GM08714 (cell line): ENCODE results near the gene PCDH17.

Source experiments
- H3K4me3 ChIP-seq: fragments of 200-500 bp; sonication (Bioruptor generic); 2 replicates; pipeline ENCODE4 v1.5.1; 2014; ENCODE audit warnings: mild to moderate bottlenecking, low read length, inconsistent platforms
- ZNF274 ChIP-seq: IDR thresholded peaks from 2 replicates; pipeline ENCODE4 v1.6.1; 2012; ENCODE audit warnings: mild to moderate bottlenecking, low read depth, low read length

PCDH17 gene

GRCh38 chr13:57631596-57632275 is at the start of gene PCDH17:
PCDH17 (plus strand) TSS chr13:57631744; CDS start chr13:57632547, 803 bp downstream.
- peak within 1 kb of the TSS; percentile 55 for H3K4me3 ChIP-seq
- no peak for TF ChIP-seq ZNF274

- no peak for TF ChIP-seq ZNF274
- no peak overlapping the region for H3K4me3 ChIP-seq
Observed at GRCh38 chr13:57582032-57582431, 49.5 kb upstream of the PCDH17 start.

GRCh38 chr13:57583529-57583928 is 48.0 kb upstream of the PCDH17 start:
- TF ChIP-seq ZNF274, result no peak

GRCh38 chr13:57588639-57589038 is 42.9 kb upstream of the PCDH17 start:
- TF ChIP-seq ZNF274, result no peak
- no peak overlapping the region for H3K4me3 ChIP-seq

More at GRCh38 chr13:57583529-57583928, 48.0 kb upstream of the PCDH17 start:
- no peak overlapping the region for H3K4me3 ChIP-seq

GRCh38 chr13:57595775-57596174 is 35.8 kb upstream of the PCDH17 start:
- no peak for TF ChIP-seq ZNF274
- H3K4me3 ChIP-seq, result no peak overlapping the region

GRCh38 chr13:57601536-57601935 is 30.0 kb upstream of the PCDH17 start:
- no peak overlapping the region for H3K4me3 ChIP-seq
- TF ChIP-seq ZNF274, result no peak

- TF ChIP-seq ZNF274, result no peak
- no peak overlapping the region for H3K4me3 ChIP-seq
Observed at GRCh38 chr13:57604442-57604841, 27.1 kb upstream of the PCDH17 start.

- no peak for TF ChIP-seq ZNF274
Observed at GRCh38 chr13:57611969-57612368, 19.6 kb upstream of the PCDH17 start.

GRCh38 chr13:57612568-57612967 is 19.0 kb upstream of the PCDH17 start:
- H3K4me3 ChIP-seq, result no peak overlapping the region
- no peak for TF ChIP-seq ZNF274

More at GRCh38 chr13:57611969-57612368, 19.6 kb upstream of the PCDH17 start:
- no peak overlapping the region for H3K4me3 ChIP-seq

GRCh38 chr13:57624565-57625435 is 6.7 kb upstream of the PCDH17 start:
- no peak for TF ChIP-seq ZNF274
- H3K4me3 ChIP-seq, result no peak overlapping the region

- no peak overlapping the region for H3K4me3 ChIP-seq
- TF ChIP-seq ZNF274, result no peak
Observed at GRCh38 chr13:57627663-57628062, 3.9 kb upstream of the PCDH17 start.

GRCh38 chr13:57629391-57629804 is 2.1 kb upstream of the PCDH17 start:
- no peak for TF ChIP-seq ZNF274
- H3K4me3 ChIP-seq, result peak overlapping the region; percentile 43

- H3K4me3 ChIP-seq, result peak overlapping the region; percentile 55
- TF ChIP-seq ZNF274, result no peak
Observed at GRCh38 chr13:57629821-57630235, 1.7 kb upstream of the PCDH17 start.

GRCh38 chr13:57630661-57631595 is 616 bp upstream of the PCDH17 start:
- peak overlapping the region; percentile 55 for H3K4me3 ChIP-seq
- no peak for TF ChIP-seq ZNF274
